Caco-2 (cell line): Measurements from ENCODE around the gene COX15. TPM values are rescaled to one million over a fixed set of nuclear protein-coding genes. Genes with fewer than 3 reads are reported as not detected.
A peak's percentile ranks its signal among the peaks of the same experiment; 100 is the strongest.
"Not testable (repeated sequence)": the region's sequence is repeated elsewhere in the genome, so short reads cannot be mapped to it uniquely, and the experiment has no call there.

Experiments used
- BruUV-seq: library from RNA; stranded (reverse); fragments of 400-500 nt; replicated peaks from 2 replicates; lab custom pipeline; 2021; lab: Mats Ljungman, UMichigan
- CTCF ChIA-PET: fragments of 300-600 bp; sonication (Branson Sonifier 250); formaldehyde crosslinking; loops from one replicate; lab custom pipeline; 2022; ENCODE audit warnings: antibody characterized with exemption; lab: Charles Lee
- POLR2A ChIA-PET: fragments of 300-600 bp; sonication (Branson Sonifier 250); formaldehyde crosslinking; loops from one replicate; lab custom pipeline; 2022; ENCODE audit warnings: antibody characterized with exemption; lab: Charles Lee
- DNase-seq, 2 experiments: peaks; one replicate each; pipeline versions ENCODE4 v3.0.0 to v3.0.0-alpha.2; 2020 to 2022
- H3K27me3 ChIP-seq: replicated peaks from 2 replicates; pipeline ENCODE4 v1.6.0; 2011; ENCODE audit warnings: low read length; ENCODE audit not compliant: control insufficient read depth, insufficient read depth
- H3K36me3 ChIP-seq: 2 replicates; pipeline ENCODE4 v1.5.1; 2011; ENCODE audit warnings: low read length; ENCODE audit not compliant: control insufficient read depth, insufficient read depth
- H3K4me1 ChIP-seq: fragments of 250-450 bp; sonication (Bioruptor Pico); 2 replicates; pipeline ENCODE4 v1.5.1; 2020; ENCODE audit warnings: mild to moderate bottlenecking
- H3K4me3 ChIP-seq: 2 replicates; pipeline ENCODE4 v1.5.1; 2011; ENCODE audit warnings: low read depth, mild to moderate bottlenecking, control low read depth, low read length
- H3K9me3 ChIP-seq: fragments of 250-450 bp; sonication (Bioruptor Pico); 2 replicates; pipeline ENCODE4 v1.5.1; 2020; ENCODE audit warnings: mild to moderate bottlenecking, moderate library complexity
- H3K27ac Mint-ChIP-seq: one replicate; pipeline ENCODE4 v1.8.0; 2022; ENCODE audit warnings: mixed read lengths; ENCODE audit not compliant: unreplicated experiment
- H3K27me3 Mint-ChIP-seq: one replicate; pipeline ENCODE4 v1.8.0; 2022; ENCODE audit warnings: mixed read lengths; ENCODE audit not compliant: insufficient read depth, unreplicated experiment
- H3K36me3 Mint-ChIP-seq: one replicate; pipeline ENCODE4 v1.8.0; 2022; ENCODE audit warnings: mild to moderate bottlenecking, mixed read lengths; ENCODE audit not compliant: insufficient read depth, unreplicated experiment
- H3K4me1 Mint-ChIP-seq: one replicate; pipeline ENCODE4 v1.8.0; 2022; ENCODE audit warnings: low read depth, mixed read lengths; ENCODE audit not compliant: unreplicated experiment
- H3K4me3 Mint-ChIP-seq: one replicate; pipeline ENCODE4 v1.8.0; 2022; ENCODE audit warnings: mild to moderate bottlenecking, moderate library complexity, mixed read lengths; ENCODE audit not compliant: unreplicated experiment
- H3K9me3 Mint-ChIP-seq: one replicate; pipeline ENCODE4 v1.8.0; 2022; ENCODE audit warnings: mixed read lengths; ENCODE audit not compliant: unreplicated experiment
- CTCF ChIP-seq, 2 experiments: fragments of 200-600 bp in 1 of 2; IDR thresholded peaks; 1 replicate in 1 of 2; 2 replicates in 1 of 2; pipeline versions ENCODE4 v1.5.1 to v1.8.0; 2011 to 2022; ENCODE audit warnings: antibody characterized with exemption in 1 of 2, control low read depth in 1 of 2, inconsistent platforms in 1 of 2, low read depth in 1 of 2, low read length in 1 of 2, mild to moderate bottlenecking in 1 of 2, moderate library complexity in 1 of 2; ENCODE audit not compliant: insufficient read depth in 1 of 2, severe bottlenecking in 1 of 2, unreplicated experiment in 1 of 2
- intact Hi-C: fragments of 100-400 bp; cut with micrococcal nuclease; formaldehyde crosslinking; loops from one replicate; pipeline ENCODE4 v1.10.0; 2022; ENCODE audit not compliant: unreplicated experiment
- total RNA-seq: library from RNA; stranded (reverse); gene quantifications from 2 replicates; pipeline ENCODE4 v1.2.3, GENCODE V29; 2022

COX15 gene
- total RNA-seq, 1 experiment from 2014 or later: 47.6 TPM

GRCh38 chr10:99740933-99741559, 9.1 kb upstream of the COX15 start:
- Mint-ChIP-seq H3K27ac (no peak overlapping the region), H3K4me3 (no peak overlapping the region), H3K4me1 (no peaks in the 10 kb centered on the region), H3K27me3 (no peaks in the 10 kb centered on the region), H3K9me3 (peaks cover 33% of the 10 kb centered on the region), H3K36me3 (peaks cover 82% of the 10 kb centered on the region)
- Histone ChIP-seq H3K27me3 (no peaks in the 10 kb centered on the region), H3K4me3 (no peak overlapping the region), H3K4me1 (no peaks in the 10 kb centered on the region), H3K36me3 (peaks cover 1% of the 10 kb centered on the region), H3K9me3 (peaks cover 6% of the 10 kb centered on the region; the same call in 1 of the 2 replicates)
- intact Hi-C loops: no loop called here
- ChIA-PET CTCF (no interaction called here), POLR2A (no interaction called here)
- no peak for DNase-seq
- no TSS peak for BruUV-seq
- TF ChIP-seq CTCF (IDR thresholded peaks at IDR 0.05; ENCODE audit: insufficient read depth in 1 of 2, low read depth in 1 of 2, low read length in 1 of 2, severe bottlenecking in 1 of 2, unreplicated experiment in 1 of 2): no peak

- ChIA-PET CTCF (no interaction called here), POLR2A (no interaction called here)
- Histone ChIP-seq H3K36me3 (peaks cover 1% of the 10 kb centered on the region), H3K9me3 (peaks cover 6% of the 10 kb centered on the region; the same call in 1 of the 2 replicates), H3K4me3 (no peak overlapping the region), H3K27me3 (no peaks in the 10 kb centered on the region), H3K4me1 (no peaks in the 10 kb centered on the region)
- no TSS peak for BruUV-seq
- no peaks in the 10 kb centered on the region for H3K27me3 Mint-ChIP-seq
- no peak overlapping the region for H3K4me3 Mint-ChIP-seq
- H3K27ac Mint-ChIP-seq: no peak overlapping the region
- no peak for DNase-seq
- H3K36me3 Mint-ChIP-seq: peaks cover 80% of the 10 kb centered on the region
- H3K9me3 Mint-ChIP-seq: peaks cover 33% of the 10 kb centered on the region
- intact Hi-C loops: no loop called here
- no peak for TF ChIP-seq CTCF (IDR thresholded peaks at IDR 0.05; ENCODE audit: insufficient read depth in 1 of 2, low read depth in 1 of 2, low read length in 1 of 2, severe bottlenecking in 1 of 2, unreplicated experiment in 1 of 2)
- H3K4me1 Mint-ChIP-seq: no peaks in the 10 kb centered on the region
Observed at GRCh38 chr10:99740260-99740659, 8.3 kb upstream of the COX15 start.

- H3K9me3 Mint-ChIP-seq, BruUV-seq, H3K27me3 ChIP-seq, H3K27ac Mint-ChIP-seq, H3K36me3 ChIP-seq, DNase-seq, CTCF ChIA-PET, H3K4me1 ChIP-seq, H3K27me3 Mint-ChIP-seq, intact Hi-C loops, H3K9me3 ChIP-seq, H3K4me3 ChIP-seq: not testable (repeated sequence)
- POLR2A ChIA-PET: interaction anchor here (0.8 kb wide), 1 partner anchor 113 kb away, joined by 3 read pairs; no protein-coding TSS in a partner anchor
- Mint-ChIP-seq H3K4me1 (peaks cover 13% of the 10 kb centered on the region), H3K36me3 (peaks cover 58% of the 10 kb centered on the region), H3K4me3 (peak overlapping the region; percentile 96)
Observed at GRCh38 chr10:99734111-99734510, 2.2 kb upstream of the COX15 start.
